Heart right ventricle (tissue), 16 donors: Measurements from ENCODE around the gene WDFY4. TPM values are rescaled to one million over a fixed set of nuclear protein-coding genes. Genes with fewer than 3 reads are reported as not detected.

Experiments
- ATAC-seq, 8 donors: fragments of 200-7000 bp; cut with Tn5 transposase; one replicate each; pipeline ENCODE4 v1.9.1; 2020; ENCODE audit warnings: mild to moderate bottlenecking in 8 of 8, moderate library complexity in 8 of 8, moderate number of reproducible peaks in 1 of 8
- DNase-seq, 2 donors: peaks; one replicate each; pipeline ENCODE4 v3.0.0-alpha.2; 2020
- H3K27ac ChIP-seq, 10 donors: fragments of 200-600 bp; sonication (generic) in 2 of 10; one replicate each; pipeline versions ENCODE4 v1.5.0 to v1.8.0; 2020 to 2022; ENCODE audit warnings: mild to moderate bottlenecking in 3 of 10
- H3K27me3 ChIP-seq, 7 donors: fragments of 200-600 bp; one replicate each; pipeline ENCODE4 v1.8.0; 2021 to 2022; ENCODE audit warnings: mild to moderate bottlenecking in 2 of 7
- H3K36me3 ChIP-seq, 9 donors: fragments of 200-600 bp; sonication (generic) in 1 of 9; one replicate each; pipeline versions ENCODE4 v1.5.0 to v1.8.0; 2020 to 2022; ENCODE audit warnings: mild to moderate bottlenecking in 2 of 9
- H3K4me1 ChIP-seq, 9 donors: fragments of 200-600 bp; sonication (generic) in 1 of 9; one replicate each; pipeline versions ENCODE4 v1.5.0 to v1.8.0; 2020 to 2022; ENCODE audit warnings: mild to moderate bottlenecking in 4 of 9
- H3K4me3 ChIP-seq, 10 donors: fragments of 200-600 bp; sonication (generic) in 2 of 10; one replicate each; pipeline versions ENCODE4 v1.5.0 to v1.8.0; 2020 to 2022; ENCODE audit warnings: mild to moderate bottlenecking in 7 of 10, moderate library complexity in 2 of 10
- H3K9me3 ChIP-seq, 11 donors: fragments of 200-600 bp in 10 of 11; sonication (generic) in 2 of 11; one replicate each; pipeline versions ENCODE4 v1.5.0 to v1.8.0; 2013 to 2022; ENCODE audit warnings: mild to moderate bottlenecking in 2 of 11, control low read depth in 1 of 11, moderate library complexity in 1 of 11
- WGBS, 2 donors: extraction: QIAGEN DNeasy Blood & Tissue Kit; methylation state at CpG; one replicate each; pipeline ENCODE4 v1.1.7; 2013; ENCODE audit warnings: inconsistent platforms in 1 of 2; 5-methylcytosine and 5-hydroxymethylcytosine counted together
- intact Hi-C, 10 donors: fragments of 100-400 bp; cut with DNase I; formaldehyde crosslinking; loops; one replicate each; pipeline versions ENCODE4 v1.11.1 to v1.14.2; 2022
- polyA plus RNA-seq, 2 donors: library from polyadenylated mRNA; stranded (reverse); fragments of 200-250 nt; gene quantifications; one replicate each; pipeline ENCODE4 v1.2.3, GENCODE V29; 2013
- total RNA-seq, 10 donors: library from RNA; stranded (reverse); fragmentation: NEBNext Ultra II Directional in 3 of 10; extraction: Animal tissue kit (Norgen Biotek cat#: 25700) in 3 of 10; gene quantifications; one replicate each; pipeline versions ENCODE4 v1.2.1 to v1.2.4, GENCODE V29; 2021 to 2023
- TF ChIP-seq, protein P1 (sequence below), 9 donors: fragments of 200-600 bp; sonication (generic) in 2 of 9; IDR thresholded peaks; one replicate each; pipeline versions ENCODE4 v1.5.0 to v1.8.0; 2021 to 2022; ENCODE audit warnings: antibody characterized with exemption in 9 of 9, mild to moderate bottlenecking in 5 of 9, moderate library complexity in 1 of 9
- donor health status: Arrhythmogenic right ventricular cardiomyopathy.
- donor health status: ischemic (EF 13 %, LVEDD 7.1; RV severe dilation, severe dysfunction).
- donor health status: healthy with polysubstance abuse.
- donor health status: DM: no; HTN: yes; CAD: no.
- donor health status: DM: no; HTN: no; CAD: no.
- donor health status: ischemic (EF 25% LVEDD 6.9; RV normal size, moderate dysfunction).
- donor health status: ischemic (EF 25% LVEDD 5.7; RV mildly dilated, moderate dysfunction).
- donor health status: healthy.
- donor health status: DM: yes; HTN: yes; CAD: no.
- donor health status: Ischemic cardiomyopathy.
- donor health status: ischemic (EF 35%, LVEDD 5.7; RV mildly dilated, moderate dysfunction).
- donor health status: nonischemic (EF 11% LVEDD 7.7; RV severe dilation, severe dysfunction).
- donor health status: DM: yes; HTN: yes; CAD: no.
- donor health status: PGD.
- donor health status: ischemic (EF 29% LVEDD 5.4; RV normal size, mild dysfunction).
- donor health status: nonischemic (EF 23%, LVEDD 6.1; RV moderate dilation, normal function).

The WDFY4 gene
- total and polyA plus RNA-seq, 12 donors = 0.59 to 7.4 (median 0.92) TPM

DNA sequence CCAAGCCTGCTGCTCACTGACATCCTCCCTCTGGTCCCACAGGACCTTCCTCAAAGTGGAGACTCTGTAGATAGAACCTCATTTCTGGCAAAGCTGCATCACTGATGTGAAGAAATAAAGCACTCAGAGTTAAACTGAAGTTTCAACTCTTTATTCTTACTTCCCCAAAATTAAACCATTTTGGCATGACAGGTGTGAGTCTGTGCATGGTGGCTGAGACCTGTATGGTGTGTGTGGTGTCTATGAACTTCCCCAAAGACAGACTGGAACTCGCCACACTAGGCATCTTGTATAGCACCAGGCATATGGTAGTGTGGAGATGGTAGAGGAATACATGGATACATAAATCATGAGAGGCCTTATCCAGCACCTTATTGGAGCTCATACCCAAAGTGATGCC lies 6.6 kb upstream of the WDFY4 start:
- Histone ChIP-seq H3K27ac (no peak overlapping the region), H3K9me3 (peaks cover 0 to 30% (median 9%) of the 10 kb centered on the region in 11 donors), H3K36me3 (no peaks in the 10 kb centered on the region), H3K4me3 (no peak overlapping the region), H3K27me3 (no peaks in the 10 kb centered on the region), H3K4me1 (no peaks in the 10 kb centered on the region)
- WGBS, 2 donors = 83 to 85% methylated on average over 1 of the region's 1 CpG
- TF ChIP-seq, protein P1, sequence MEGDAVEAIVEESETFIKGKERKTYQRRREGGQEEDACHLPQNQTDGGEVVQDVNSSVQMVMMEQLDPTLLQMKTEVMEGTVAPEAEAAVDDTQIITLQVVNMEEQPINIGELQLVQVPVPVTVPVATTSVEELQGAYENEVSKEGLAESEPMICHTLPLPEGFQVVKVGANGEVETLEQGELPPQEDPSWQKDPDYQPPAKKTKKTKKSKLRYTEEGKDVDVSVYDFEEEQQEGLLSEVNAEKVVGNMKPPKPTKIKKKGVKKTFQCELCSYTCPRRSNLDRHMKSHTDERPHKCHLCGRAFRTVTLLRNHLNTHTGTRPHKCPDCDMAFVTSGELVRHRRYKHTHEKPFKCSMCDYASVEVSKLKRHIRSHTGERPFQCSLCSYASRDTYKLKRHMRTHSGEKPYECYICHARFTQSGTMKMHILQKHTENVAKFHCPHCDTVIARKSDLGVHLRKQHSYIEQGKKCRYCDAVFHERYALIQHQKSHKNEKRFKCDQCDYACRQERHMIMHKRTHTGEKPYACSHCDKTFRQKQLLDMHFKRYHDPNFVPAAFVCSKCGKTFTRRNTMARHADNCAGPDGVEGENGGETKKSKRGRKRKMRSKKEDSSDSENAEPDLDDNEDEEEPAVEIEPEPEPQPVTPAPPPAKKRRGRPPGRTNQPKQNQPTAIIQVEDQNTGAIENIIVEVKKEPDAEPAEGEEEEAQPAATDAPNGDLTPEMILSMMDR (IDR thresholded peaks at IDR 0.05) = no peak
- intact Hi-C loops = no loop called here
- ATAC-seq (no peak), DNase-seq (no peak)

DNA sequence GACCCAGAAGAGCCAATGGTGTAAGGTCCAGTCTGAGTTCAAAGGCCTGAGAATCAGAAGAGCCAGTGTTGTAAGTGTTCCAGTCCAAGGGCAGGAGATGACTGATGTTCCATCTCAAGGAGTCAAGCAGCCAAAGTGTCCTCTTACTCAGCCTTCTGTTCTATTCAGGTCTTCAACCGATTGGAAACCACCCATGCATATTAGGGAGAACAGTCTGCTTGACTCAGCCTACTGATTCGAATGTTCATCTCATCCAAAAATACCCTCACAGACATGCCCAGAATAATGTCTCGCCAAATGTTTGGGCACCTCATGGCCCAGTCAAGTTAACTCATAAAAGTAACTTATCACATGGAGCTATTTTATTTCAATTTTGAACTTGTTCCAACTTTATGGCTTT lies 2.9 kb upstream of the WDFY4 start:
- Histone ChIP-seq H3K36me3 (no peaks in the 10 kb centered on the region), H3K27ac (no peak overlapping the region), H3K9me3 (peaks cover 0 to 30% (median 9%) of the 10 kb centered on the region in 11 donors), H3K4me1 (peaks cover 0 to 6% (median 0%) of the 10 kb centered on the region in 9 donors), H3K4me3 (no peak overlapping the region), H3K27me3 (no peaks in the 10 kb centered on the region)
- WGBS, 2 donors = 82 to 84% methylated on average over 3 of the region's 3 CpGs
- TF ChIP-seq, protein P1 (IDR thresholded peaks at IDR 0.05) = no peak
- ATAC-seq = no peak
- DNase-seq = no peak
- intact Hi-C loops = no loop called here

DNA sequence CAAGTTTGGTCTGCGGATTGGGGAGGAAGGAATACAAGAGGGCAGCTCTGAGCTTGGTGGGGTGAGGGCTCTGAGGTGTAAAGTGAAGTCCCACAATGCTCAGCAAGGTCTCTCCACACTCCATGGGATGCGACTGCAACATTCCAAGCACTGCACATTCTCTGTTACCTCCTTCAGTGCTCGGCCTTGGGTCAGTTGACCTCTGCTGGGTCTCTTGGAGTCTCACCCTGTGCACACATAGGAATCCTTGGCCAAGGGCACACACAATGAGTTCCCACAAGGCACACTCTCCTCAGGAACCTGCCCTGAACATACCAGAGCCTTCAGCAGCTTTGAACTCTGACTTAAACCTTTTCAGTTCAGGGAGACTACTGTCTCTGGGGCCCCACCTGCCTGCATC lies 2.4 kb upstream of the WDFY4 start:
- no peak for ATAC-seq
- H3K36me3 ChIP-seq = no peaks in the 10 kb centered on the region
- no peak overlapping the region for H3K27ac ChIP-seq
- H3K9me3 ChIP-seq = peaks cover 0 to 29% (median 7%) of the 10 kb centered on the region in 11 donors
- no peaks in the 10 kb centered on the region for H3K27me3 ChIP-seq
- WGBS, 2 donors = 85 to 91% methylated on average over 3 of the region's 3 CpGs
- intact Hi-C loops = no loop called here
- TF ChIP-seq, protein P1 (IDR thresholded peaks at IDR 0.05) = no peak
- peaks cover 0 to 10% (median 0%) of the 10 kb centered on the region in 9 donors for H3K4me1 ChIP-seq
- no peak overlapping the region for H3K4me3 ChIP-seq
- DNase-seq = no peak

DNA sequence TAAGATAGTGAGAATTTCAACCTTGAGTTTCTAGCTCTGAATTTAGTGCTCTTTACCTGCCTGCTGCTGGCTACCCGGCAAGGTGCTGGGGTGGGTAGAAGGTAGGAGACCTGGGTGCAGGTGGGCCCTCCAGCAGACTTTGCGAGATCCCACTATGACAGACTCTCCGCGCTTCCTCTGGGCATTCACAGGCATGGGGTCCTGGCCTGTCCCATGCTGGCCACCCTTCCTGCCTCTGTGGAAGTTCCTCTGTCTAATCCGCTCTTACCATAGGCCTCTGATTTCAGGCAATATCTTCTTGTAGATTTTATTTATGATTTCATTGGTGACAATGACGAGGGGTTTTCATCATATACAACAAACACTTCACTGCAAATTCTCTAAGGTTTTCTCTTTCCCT lies 1.2 kb upstream of the WDFY4 start:
- 95 to 96% methylated on average over 6 of the region's 6 CpGs for WGBS, 2 donors
- no peaks in the 10 kb centered on the region for H3K36me3 ChIP-seq
- no peak overlapping the region for H3K4me3 ChIP-seq
- intact Hi-C loops = no loop called here
- H3K27ac ChIP-seq = no peak overlapping the region
- DNase-seq = no peak
- no peak for ATAC-seq
- H3K27me3 ChIP-seq = no peaks in the 10 kb centered on the region
- TF ChIP-seq, protein P1 (IDR thresholded peaks at IDR 0.05) = no peak
- H3K4me1 ChIP-seq = peaks cover 0 to 10% (median 0%) of the 10 kb centered on the region in 9 donors
- H3K9me3 ChIP-seq = peaks cover 0 to 17% (median 0%) of the 10 kb centered on the region in 11 donors
